Hippocampal formation (tissue), 2 donors: Measurements from ENCODE around the gene TSPAN32.
"Not testable (repeated sequence)": the region's sequence is repeated elsewhere in the genome, so short reads cannot be mapped to it uniquely, and the experiment has no call there.

Experiments used
- DNase-seq, 2 donors: peaks; one replicate each; lab custom pipeline; 2025; lab: John Stamatoyannopoulos, UW

The TSPAN32 gene

DNA sequence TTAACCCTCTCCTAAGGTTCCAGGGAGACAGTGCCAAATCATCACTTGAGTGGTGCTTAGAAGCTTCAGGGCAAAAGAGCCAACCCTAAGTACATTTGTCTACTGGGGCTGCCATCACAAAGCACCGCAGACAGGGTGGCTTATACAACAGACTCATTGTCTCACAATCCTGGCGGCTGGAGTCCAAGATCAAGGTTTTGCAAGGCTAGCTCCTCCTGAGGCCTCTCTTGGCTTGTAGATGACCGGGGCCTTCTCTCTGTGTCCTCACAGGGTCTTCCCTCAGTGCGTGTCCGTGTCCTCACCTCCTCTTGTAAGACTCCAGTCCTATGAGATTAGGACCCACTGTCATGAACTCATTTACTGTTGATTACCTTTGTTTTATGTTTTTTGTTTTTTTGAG, 41.2 kb downstream of the TSPAN32 start:
- DNase-seq = no peak

DNA sequence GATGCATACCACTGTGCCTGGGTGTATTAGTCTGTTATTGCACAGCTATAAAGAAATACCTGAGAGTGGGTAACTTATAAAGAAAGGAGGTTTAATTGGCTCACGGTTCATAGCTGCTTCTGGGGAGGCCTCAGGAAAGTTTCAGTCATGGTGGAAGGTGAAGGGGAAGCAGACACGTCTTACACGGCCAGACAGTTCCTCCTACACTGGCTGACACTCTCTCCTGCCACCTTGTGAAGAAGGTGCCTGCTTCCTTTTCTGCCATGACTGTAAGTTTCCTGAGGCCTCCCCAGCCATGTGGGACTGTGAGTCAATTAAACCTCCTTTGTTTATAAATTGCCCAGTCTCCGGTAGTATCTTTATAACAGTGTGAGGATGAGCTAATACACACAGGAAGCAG, 41.7 kb downstream of the TSPAN32 start:
- DNase-seq = no peak

DNA sequence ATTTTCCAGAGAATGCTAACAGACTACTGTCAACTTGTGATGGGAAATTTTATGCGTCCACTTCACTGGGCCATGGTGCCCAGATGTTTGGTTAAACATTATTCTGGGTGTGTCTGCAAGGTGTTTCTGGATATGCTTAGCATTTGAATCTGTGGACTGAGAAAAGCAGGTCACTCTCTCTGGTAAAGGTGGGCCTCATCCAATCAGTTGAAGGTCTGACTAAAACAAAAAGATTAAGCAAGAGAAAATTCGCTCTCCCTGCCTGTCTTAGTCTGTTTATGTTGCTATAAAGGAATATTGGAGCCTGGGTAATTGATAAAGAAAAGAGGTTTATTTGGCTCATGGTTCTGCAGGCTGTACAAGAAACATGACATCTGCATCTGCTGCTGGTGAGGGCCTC, 43.2 kb downstream of the TSPAN32 start:
- no peak for DNase-seq

DNA sequence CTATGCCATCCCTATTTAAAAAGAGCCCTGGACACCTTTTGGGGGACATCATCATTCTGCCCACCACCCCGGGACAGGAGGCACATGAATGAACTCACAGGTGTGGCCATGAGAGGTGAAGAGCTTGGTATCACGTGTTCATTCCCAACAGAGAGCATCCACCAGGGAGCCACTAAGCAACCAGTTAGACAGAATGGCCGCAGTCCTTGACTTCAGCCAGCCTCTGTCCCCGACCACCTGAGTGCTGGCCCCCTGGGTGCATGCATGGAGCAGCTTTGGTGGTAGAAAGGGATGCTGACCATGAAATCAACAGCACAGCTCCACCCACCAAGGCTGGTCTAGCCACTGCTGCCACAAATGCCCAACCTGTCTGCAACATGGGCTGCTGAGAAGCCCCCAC, 44.2 kb downstream of the TSPAN32 start:
- DNase-seq = no peak

DNA sequence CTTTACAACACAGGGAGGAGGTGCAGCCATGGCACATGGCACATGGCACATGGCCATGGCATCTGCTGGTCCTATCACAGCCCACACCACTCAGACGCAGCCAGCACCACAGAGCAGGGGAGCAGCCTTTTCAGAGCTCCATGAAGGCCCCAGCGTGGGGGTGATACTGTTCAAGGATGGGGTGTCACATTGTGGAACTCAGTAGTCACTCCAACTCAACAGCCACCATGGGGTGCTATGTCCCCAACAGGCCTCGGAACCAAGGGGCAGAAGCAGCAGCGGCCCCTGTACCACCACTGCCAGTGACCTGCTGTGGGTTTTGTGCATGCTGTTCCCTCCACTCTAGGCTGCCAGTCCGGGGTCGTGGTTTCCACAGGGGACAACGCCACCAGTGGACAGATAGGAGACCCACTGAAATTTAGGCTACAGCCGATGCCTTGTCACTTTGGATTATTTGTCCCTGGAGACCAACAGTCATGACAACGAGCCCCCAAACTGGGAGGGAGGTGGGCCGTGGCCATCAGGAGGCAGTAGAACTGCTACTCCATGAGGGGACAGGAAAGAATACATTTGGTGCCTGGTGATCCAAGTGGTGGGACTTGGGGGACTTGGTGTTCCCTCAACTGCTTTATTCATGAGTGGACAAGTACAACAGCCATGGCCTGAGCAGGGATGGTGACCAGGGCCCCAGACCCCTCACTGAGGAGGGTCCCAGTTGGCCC, 44.9 kb downstream of the TSPAN32 start:
- DNase-seq = no peak

DNA sequence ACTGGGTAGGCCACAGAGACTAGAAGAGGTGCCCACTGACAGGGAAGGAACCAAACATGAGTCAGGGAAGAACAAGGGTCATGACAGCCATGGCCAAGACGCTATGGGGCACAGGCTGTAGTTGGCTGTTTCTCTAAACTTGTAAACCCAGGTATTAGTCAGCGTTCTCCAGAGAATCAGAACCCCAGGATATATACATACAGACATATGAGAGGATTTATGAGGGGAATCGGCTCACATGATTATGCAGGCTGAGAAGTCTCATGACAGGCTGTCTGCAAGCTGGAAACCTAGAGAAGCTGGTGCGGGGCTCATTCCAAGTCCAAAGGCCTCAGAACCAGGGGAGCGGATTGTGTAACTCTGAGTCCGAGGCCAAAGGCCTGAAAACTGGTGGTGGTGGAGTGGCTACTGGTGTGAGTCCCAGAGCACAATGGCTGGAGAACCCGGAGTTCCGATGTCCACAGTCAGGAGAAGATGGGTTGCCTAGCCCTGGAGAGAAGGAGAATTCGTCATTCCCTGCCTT, 45.6 kb downstream of the TSPAN32 start:
- DNase-seq = no peak

DNA sequence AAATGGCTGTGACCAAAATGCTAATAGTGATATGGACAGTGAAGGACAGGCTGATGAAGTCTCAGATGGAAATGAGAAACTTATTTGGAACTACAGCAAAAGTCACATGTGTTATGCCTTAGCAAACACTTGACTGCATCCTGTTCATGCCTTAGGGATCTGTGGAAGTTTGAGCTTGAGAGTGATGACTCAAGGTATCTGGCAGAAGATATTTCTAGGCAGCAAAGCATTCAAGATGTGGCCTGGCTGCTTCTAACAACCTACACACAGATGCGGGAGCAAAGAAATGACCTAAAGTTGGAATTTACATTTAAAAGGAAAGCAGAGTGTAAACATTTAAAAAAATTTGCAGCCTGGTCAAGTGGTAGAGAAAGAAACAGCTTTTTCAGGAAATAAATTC, 47.2 kb downstream of the TSPAN32 start:
- DNase-seq = no peak

DNA sequence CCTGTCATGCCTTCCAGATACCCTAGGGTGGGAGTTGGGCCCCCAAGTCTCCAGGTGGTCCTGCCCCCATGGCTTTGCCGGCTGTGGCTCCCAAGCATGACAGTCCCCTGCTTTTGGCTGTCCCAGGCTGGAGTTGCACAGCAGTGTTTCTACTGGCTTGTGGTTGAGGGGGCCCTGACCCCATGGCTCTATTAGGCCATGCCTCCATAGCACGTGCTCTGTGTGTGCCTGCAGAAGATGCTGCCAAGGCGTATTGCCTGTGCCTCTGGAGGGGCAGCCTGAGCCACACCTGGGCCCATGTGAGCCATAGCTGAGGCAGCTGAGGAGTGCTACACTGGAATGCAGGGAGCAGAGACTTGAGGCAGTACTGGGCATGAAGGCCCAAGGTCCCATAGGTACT, 49.9 kb downstream of the TSPAN32 start:
- no peak for DNase-seq

DNA sequence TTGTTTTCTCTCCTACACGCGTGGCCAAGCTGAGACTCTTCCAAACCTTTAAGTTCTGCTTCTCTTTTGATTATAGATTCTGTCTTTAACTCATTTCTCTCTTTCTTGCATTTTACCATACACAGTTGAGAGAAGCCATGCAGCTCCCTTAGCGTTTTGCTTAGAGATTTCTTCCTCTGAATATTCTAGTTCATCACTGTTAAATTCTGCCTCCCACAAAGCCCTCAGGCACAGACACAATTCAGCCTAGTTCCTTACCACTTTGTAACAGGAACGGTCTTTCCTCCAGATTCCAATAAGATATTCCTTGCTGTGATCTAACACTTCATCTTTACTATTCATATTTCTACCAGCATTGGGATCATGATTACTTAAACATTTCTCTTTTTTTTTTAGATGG, 50.6 kb downstream of the TSPAN32 start:
- no peak for DNase-seq

DNA sequence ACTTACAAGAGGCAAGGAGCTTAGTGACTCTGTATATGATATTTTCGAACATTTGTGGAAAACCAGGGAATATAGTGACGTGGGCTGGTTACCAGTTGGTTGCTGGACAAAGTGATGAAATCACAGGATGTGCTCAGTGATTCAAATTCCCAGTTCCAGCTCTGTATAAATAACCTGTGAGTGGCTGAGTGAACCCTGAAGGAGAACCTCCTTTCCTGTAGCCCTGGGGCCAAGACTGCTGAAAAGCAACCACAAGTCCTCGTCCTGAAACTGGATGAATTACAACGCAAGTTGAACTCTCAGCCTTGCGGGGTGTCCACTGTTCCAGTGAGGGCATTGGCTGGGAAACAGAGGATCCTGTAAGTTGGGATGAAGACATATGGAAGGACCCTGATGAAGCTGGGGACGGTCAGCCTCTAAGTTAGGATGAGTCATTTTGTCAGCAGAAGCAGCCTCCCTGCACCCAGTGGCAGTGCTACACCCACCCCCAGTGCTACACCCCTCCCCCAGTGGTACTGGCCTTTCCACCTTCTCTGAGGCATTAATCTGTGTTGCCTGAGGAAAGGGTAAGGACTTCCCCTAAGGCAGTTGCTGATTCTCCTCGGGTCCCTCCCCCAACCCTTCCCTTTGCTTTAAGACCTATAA, 53.3 kb downstream of the TSPAN32 start:
- DNase-seq = no peak

DNA sequence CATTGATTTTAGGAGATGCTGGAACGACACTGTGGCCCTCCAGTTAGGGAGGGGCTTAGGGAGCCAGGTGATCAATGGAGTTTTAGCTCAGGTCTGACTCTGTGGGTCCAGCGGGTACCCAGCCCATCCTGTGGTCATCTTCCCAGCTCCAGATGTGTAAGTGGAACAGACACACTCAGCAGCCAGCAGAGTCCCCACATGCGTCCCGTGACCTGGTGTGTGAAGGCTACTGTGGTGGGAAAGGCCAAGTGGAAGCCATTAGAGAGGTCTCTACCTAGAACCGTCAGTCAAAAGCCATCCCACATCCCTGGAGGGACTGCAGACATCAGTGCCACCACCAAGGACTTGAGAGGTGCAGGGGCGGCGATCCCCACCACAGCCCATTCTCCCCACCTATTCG, 55.4 kb downstream of the TSPAN32 start:
- no peak for DNase-seq

DNA sequence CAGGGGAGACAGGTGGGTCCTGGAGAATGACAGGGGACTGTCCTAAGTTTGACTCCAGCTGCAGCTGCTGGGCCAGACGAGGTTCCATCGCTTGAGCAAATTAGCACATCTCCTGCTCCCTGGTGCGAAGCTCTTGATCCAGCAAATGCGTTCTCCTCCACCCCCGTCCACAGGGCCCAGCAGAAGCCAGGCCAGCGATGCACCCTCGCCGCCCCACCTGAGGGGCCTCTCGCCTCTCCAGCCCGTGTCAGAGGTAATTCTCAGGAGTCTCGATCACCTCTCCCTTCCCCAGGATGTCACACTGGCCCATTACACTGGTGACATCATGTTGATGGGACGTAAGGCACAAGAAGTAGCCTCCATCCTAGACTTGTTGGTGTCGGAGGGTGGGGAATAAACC, 55.8 kb downstream of the TSPAN32 start:
- DNase-seq = not testable (repeated sequence)

DNA sequence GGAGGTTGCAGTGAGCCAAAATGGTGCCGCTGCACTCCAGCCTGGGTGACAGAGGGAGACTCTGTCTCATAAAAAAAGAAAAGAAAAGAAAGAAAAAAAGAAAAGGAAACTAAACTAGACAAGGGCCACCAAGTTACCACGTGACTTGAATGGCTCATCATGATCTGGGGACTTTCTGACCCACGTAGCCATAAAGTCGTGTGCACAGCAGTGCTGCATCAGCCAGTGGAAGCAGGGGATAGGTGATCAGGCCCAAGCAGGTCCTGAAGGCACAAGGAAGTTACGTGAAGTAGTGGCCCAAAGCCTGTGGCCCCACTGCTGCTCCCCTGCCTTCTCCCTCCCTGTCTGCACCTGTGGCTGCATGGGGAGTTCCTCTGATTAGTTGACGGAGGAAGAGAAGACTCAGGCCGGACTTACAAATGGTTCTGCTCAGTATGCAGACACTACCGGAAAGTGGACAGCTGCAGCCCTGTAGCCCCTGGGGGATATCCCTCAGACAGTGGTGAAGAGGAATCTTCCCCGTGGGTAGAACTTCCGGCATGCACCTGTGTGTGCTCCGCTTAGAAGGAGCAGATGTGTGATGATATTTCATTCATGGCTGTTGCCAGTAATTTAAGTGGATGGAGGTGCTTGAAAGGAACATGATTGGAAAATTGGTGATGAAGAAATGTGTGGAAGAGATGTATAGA, 57.1 kb downstream of the TSPAN32 start:
- DNase-seq = no peak

DNA sequence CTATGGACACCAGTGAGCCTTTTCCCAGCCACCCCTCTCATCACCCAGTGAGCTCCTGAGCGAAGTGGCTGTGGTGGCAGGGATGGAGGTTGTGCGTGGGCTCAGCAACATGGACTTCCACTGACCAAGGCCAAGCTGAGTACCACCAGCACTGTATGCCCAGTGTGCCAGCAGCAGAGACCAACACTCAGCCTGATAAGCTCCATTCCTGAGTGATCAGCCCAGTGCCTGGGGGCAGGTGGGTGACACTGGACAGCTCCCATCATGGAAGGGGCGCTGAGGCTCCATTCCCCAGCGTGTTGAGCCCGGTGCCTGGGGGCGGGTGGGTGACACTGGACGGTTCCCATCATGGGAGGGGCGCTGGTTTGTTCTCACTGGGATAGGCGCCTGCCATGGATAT, 57.7 kb downstream of the TSPAN32 start:
- no peak for DNase-seq

DNA sequence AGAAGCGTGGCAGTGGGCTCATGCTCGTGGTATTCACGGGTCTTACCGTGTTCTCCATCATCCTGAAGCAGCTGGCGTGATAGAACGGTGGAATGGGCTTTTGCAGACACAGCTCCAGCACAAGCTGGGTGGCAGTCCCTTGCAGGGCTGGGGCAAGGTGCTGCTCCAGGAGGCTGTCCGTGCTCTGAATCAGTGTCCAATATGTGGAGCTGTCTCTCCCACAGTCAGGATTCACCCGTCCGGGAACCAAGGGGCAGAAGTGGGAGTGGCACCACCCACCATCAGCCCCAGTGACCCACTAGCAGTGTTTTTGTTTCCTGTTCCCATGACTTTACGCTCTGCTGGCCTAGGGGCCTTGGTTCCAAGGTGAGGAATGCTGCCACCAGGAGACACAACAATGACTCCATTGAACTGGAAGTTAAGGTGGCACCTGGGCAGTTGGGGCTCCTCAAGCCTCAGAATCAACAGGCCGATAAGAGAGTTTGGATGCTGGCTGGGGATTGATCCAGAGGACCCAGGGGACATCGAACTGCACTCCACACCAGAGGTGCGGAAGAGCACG, 58.3 kb downstream of the TSPAN32 start:
- DNase-seq = no peak

DNA sequence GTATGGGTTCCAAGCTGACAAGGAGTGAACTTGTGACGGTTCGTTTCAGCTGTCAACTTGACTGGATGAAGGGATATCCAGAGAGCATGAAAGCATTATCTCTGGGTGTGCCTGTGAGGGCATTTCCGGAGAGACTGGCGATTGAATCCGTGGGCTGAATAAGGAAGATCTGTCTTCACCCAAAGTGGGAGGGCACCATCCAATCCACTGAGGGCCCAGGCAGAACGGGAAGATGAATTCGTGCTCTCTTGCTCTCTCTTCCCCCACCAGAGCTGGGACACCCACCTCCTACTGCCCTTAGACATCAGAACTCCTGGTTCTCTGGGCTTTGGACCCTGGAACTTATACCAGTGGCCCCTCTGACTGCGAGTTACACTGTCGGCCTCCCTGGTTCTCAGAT, 59.8 kb downstream of the TSPAN32 start:
- DNase-seq = no peak

DNA sequence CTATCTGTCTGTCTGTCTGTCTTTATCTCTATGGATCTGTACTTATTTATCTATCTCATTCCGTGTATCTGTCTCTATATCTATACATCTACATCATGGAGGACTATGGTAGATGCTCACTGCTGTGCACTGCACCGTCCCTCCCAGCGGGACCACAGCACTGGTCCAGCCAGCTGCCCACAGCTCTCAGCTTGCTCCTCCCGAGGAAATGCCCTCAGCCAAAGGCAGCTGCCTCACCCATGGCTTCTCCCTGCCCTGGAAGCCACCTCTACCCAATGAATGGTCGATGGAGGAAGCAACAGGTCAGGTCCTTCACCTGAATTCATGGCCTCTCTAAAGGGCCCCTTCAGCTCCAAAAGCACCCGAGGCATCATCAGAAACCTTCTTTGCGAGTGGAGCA, 60.6 kb downstream of the TSPAN32 start:
- DNase-seq = no peak

DNA sequence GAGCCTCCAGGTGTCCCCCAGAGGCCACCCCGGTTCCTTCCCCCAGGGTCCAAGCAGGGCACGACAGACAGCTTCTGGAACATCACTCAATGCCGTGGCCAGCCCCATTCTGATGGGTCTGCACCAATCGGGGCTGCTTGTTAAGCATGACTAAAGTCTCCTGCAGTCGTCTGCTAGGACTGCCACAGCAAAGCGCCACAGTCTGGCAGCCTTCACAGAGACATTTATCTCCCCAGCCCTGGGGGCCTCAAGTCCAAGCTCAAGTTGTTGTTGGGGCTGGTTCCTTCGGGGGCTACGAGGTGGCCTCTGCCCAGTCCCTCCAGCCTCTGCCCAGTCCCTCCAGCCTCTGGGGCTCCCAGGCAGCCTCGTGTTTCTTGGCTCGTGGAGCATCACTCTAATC, 61.3 kb downstream of the TSPAN32 start:
- DNase-seq = no peak

DNA sequence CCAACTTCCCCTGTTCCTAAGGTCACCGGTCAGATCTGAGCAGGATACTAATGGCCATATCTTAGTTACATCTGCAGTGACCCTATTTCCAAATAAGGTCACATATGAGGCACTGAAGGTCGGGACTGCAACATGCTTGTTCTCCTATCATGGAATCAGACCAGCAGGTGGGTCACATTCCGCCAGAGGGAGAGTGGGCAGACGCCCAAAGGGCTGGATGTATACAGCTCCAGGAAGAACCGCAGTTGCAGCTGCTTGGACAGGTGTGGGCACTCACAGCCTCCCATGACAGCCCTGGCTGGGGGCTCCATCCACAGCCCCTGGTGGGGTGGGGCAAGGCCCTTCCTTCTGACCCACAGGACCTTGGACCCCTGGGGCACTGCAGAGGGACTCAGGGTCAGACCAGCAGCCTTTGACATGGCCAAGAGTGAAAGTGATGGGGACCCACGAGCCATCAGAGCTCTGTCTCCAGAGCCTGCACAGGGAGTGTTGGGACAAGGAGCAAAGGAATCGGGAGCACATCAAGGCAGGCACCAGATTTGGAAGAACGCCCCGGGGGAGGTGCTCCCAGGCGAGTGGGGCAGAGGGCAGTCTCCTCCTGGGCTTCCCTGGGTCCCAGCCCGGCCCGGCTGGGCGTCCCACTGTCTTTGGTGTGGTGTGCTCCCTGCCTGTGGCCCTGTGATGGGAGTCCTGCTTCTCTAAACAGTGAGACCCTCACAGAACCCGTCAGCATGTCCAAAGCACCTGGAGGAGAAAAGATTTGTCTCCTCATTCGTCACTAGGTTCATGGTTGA, 62.0 kb downstream of the TSPAN32 start:
- no peak for DNase-seq

DNA sequence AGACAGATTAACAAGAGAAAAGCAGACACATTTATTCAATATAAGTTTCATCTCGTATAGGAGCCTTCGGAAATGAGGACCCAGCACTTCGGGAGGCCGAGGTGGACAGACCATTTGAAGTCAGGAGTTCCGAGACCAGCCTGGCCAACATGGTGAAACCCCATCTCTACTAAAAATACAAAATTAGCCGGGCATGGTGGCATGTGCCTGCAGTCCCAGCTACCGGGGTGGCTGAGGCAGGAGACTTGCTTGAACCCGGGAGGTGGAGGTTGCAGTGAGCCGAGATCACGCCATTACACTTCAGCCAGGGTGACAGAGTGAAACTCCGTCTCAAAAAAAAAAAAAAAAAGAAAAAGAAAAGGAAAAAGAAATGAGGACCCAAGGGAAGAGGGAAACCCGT, 62.6 kb downstream of the TSPAN32 start:
- DNase-seq = not testable (repeated sequence)

DNA sequence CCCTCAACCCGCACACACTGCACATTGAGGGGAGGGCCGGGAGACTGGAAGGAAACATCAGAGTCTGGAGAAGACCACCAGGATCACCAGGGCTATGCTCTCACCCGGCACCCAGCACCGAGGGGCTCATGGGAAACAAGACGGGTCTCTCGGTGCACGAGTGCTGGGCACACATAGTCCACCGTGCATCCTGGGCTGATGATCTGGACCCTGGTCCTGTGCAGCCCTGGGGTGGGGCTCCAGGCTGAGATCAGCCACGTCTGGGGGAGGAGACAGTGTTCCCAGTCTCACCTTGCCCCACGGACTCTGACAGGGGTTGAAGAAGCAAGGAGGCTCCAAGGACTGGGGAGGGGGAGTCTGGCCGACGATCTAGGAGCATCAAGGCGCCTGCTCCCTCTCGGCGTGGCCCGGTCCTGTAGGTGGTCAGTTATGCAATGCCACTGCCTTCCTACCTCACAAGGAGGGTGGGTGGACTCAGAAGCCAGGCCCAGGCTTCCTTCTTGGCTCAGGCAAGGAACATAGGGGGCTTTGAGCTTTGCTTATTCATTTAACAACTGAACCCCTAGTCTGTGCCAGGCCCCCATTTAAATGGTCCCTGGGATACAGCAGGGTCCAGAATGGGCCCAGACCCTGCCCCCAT, 63.9 kb downstream of the TSPAN32 start:
- DNase-seq = no peak
